Naive B cell (primary cell): ENCODE data around the gene JAK2. TPM values are rescaled to one million over a fixed set of nuclear protein-coding genes. Genes with fewer than 3 reads are reported as not detected.

Experiments
- ATAC-seq, 2 donors: fragments of 150-1000 bp; cut with Tn5 transposase; 2 replicates each; pipeline ENCODE4 v1.10.0; 2021; ENCODE audit warnings: low read depth in 2 of 2, mild to moderate bottlenecking in 2 of 2, moderate library complexity in 2 of 2
- DNase-seq: peaks from one replicate; pipeline ENCODE4 v3.0.0; 2022
- H3K27ac Mint-ChIP-seq, 6 donors: one replicate each; pipeline ENCODE4 v1.8.0; 2020 to 2022; ENCODE audit warnings: mild to moderate bottlenecking in 6 of 6, mixed read lengths in 6 of 6, moderate library complexity in 5 of 6, inconsistent platforms in 2 of 6
- H3K27me3 Mint-ChIP-seq, 3 donors: one replicate each; pipeline ENCODE4 v1.8.0; 2021 to 2022; ENCODE audit warnings: mixed read lengths in 3 of 3, mild to moderate bottlenecking in 1 of 3
- H3K36me3 Mint-ChIP-seq, 2 donors: one replicate each; pipeline ENCODE4 v1.8.0; 2020 to 2022; ENCODE audit warnings: mixed read lengths in 2 of 2, inconsistent platforms in 1 of 2, mild to moderate bottlenecking in 1 of 2
- H3K4me1 Mint-ChIP-seq, 3 donors: one replicate each; pipeline ENCODE4 v1.8.0; 2020 to 2022; ENCODE audit warnings: mixed read lengths in 3 of 3, inconsistent platforms in 1 of 3, mild to moderate bottlenecking in 1 of 3, moderate library complexity in 1 of 3
- H3K4me3 Mint-ChIP-seq, 8 donors: one replicate each; pipeline ENCODE4 v1.8.0; 2020 to 2022; ENCODE audit warnings: mild to moderate bottlenecking in 8 of 8, mixed read lengths in 8 of 8, moderate library complexity in 8 of 8, inconsistent platforms in 2 of 8
- H3K9me3 Mint-ChIP-seq, 7 donors: one replicate each; pipeline ENCODE4 v1.8.0; 2020 to 2022; ENCODE audit warnings: mixed read lengths in 7 of 7, mild to moderate bottlenecking in 5 of 7, inconsistent platforms in 2 of 7, moderate library complexity in 1 of 7
- polyA plus RNA-seq, 6 donors: library from polyadenylated mRNA; unstranded; fragments of 300-500 nt; fragmentation: Illumina TruSeq; gene quantifications; one replicate each; pipeline ENCODE4 v1.2.3, GENCODE V29; 2021; ENCODE audit warnings: low read depth in 6 of 6

JAK2 gene
- polyA plus RNA-seq, 6 donors from 2014 or later = 4.9 to 16.3 (median 12.5) TPM

- H3K4me1 Mint-ChIP-seq = no peaks in the 10 kb centered on the region
- peak overlapping the region in 2 of 6 donors; percentile 86 to 91 for H3K27ac Mint-ChIP-seq
- peaks cover 14 to 52% (median 38%) of the 10 kb centered on the region in 7 donors for H3K9me3 Mint-ChIP-seq
- DNase-seq (no peak), ATAC-seq (no peak)
- no peaks in the 10 kb centered on the region for H3K27me3 Mint-ChIP-seq
- H3K36me3 Mint-ChIP-seq = peaks cover 59 to 71% of the 10 kb centered on the region in 2 donors
- peak overlapping the region in 1 of 8 donors; percentile 49 for H3K4me3 Mint-ChIP-seq
Measured at GRCh38 chr9:5146241-5146640, 161.2 kb downstream of the JAK2 start.

Other genes starting within 250 kb of the JAK2 start
- 10 to 100 TPM; 22.9 to 31.6 (median 27.2) TPM for gene AK3, start 244.1 kb upstream of the JAK2 start, polyA plus RNA-seq
- gene RCL1, start 192.3 kb upstream of the JAK2 start, polyA plus RNA-seq = 10 to 100 TPM; 27.1 to 34.3 (median 29.8) TPM
- under 1 TPM in 1 of 6 donors, not detected in 5; 0.22 TPM for gene INSL6, start 200.4 kb downstream of the JAK2 start, polyA plus RNA-seq
- gene INSL4, start 246.1 kb downstream of the JAK2 start, polyA plus RNA-seq = not detected